Measurements from ENCODE around the gene SAMD3. TPM values are rescaled to one million over a fixed set of nuclear protein-coding genes. Genes with fewer than 3 reads are reported as not detected.

Gene SAMD3
- total and polyA plus RNA-seq, 2 experiments from 2014 or later, result 3.8 to 4.9 TPM

DNA sequence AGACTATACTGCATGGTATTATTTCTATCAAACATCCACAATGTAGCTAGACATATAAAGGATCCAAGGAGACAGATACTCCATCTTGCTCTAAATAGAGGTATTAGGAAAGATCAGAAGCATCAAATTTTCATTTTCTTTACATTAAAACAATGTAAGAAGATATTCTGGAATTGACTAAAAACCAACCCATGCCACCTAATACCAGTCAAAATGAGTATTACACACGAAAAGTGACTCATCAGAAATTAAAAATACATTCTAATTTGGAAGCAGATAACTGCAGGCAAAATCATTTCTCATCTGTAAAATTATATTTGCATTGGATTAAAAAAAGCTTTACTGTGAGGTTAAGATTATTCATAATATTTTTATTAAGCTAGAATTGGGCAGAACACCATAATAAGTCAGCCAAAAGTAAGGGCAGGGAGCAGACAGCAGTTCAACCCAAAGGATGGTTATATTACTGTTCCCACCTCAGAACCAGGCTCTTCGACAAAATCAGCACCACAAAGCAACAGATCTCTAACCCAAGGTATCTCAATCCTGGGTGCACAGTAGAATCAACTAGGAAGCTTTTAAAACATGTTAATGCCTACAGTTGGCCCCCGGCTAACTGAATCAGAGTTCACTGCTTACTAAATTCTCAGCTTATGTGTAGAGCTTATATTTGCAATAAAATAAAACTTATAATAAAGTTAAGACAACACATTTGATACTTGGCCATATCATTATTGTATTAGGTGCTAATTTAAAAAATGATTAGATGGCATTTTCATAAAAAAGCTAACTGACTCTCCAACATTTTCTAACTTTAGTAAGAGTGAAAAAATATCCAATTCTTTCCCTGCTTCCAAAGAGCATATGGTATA, 35.2 kb downstream of the SAMD3 start:
- Histone ChIP-seq H3K4me3 (no peak overlapping the region), H3K4me2 (no peak overlapping the region), H3F3A (replicated peaks; ENCODE audit: low read depth) (no peaks in the 10 kb centered on the region), H3K27me3 (ENCODE audit: insufficient read depth) (no peaks in the 10 kb centered on the region), H3K4me1 (ENCODE audit: insufficient read depth) (no peaks in the 10 kb centered on the region), H3K27ac (ENCODE audit: low read depth) (no peak overlapping the region), H3K79me2 (replicated peaks; ENCODE audit: insufficient read depth) (no peaks in the 10 kb centered on the region), H3K36me3 (ENCODE audit: insufficient read depth) (peaks cover 4% of the 10 kb centered on the region; the same call in 1 of the 2 replicates), H2AFZ (no peak overlapping the region), H4K20me1 (replicated peaks; ENCODE audit: insufficient read depth) (no peaks in the 10 kb centered on the region), H3K9me2 (ENCODE audit: insufficient read depth) (peaks cover 6% of the 10 kb centered on the region; the same call in 1 of the 2 replicates)
- H3K4me1 Mint-ChIP-seq, result peaks cover 5% of the 10 kb centered on the region
- H3K27me3 Mint-ChIP-seq (ENCODE audit: insufficient read depth, low read depth, poor library complexity), result no peaks in the 10 kb centered on the region
- no peak overlapping the region for H3K27ac Mint-ChIP-seq
- peaks cover 29% of the 10 kb centered on the region for H3K36me3 Mint-ChIP-seq (ENCODE audit: low read depth)
- ATAC-seq, result no peak
- TF ChIP-seq JUNB (IDR thresholded peaks at IDR 0.05; ENCODE audit: unreplicated experiment) (no peak), ZNF114 (CRISPR knock-in tag; IDR thresholded peaks at IDR 0.05) (no peak), ZNF331 (CRISPR knock-in tag; IDR thresholded peaks at IDR 0.05; ENCODE audit: low read depth) (no peak), EZH2phosphoT487 (IDR thresholded peaks at IDR 0.05; ENCODE audit: unreplicated experiment) (no peak), NANOG (IDR thresholded peaks at IDR 0.05; ENCODE audit: borderline replicate concordance) (no peak), EZH2 (IDR thresholded peaks at IDR 0.05; ENCODE audit: low read depth, unreplicated experiment) (no peak), POLR2AphosphoS5 (IDR thresholded peaks at IDR 0.05; ENCODE audit: low read depth) (no peak), STAT1 (IDR thresholded peaks at IDR 0.05; ENCODE audit: unreplicated experiment) (no peak), CREB1 (CRISPR knock-in tag; IDR thresholded peaks at IDR 0.05; ENCODE audit: low read depth) (no peak)
- TF ChIP-seq, protein P1, sequence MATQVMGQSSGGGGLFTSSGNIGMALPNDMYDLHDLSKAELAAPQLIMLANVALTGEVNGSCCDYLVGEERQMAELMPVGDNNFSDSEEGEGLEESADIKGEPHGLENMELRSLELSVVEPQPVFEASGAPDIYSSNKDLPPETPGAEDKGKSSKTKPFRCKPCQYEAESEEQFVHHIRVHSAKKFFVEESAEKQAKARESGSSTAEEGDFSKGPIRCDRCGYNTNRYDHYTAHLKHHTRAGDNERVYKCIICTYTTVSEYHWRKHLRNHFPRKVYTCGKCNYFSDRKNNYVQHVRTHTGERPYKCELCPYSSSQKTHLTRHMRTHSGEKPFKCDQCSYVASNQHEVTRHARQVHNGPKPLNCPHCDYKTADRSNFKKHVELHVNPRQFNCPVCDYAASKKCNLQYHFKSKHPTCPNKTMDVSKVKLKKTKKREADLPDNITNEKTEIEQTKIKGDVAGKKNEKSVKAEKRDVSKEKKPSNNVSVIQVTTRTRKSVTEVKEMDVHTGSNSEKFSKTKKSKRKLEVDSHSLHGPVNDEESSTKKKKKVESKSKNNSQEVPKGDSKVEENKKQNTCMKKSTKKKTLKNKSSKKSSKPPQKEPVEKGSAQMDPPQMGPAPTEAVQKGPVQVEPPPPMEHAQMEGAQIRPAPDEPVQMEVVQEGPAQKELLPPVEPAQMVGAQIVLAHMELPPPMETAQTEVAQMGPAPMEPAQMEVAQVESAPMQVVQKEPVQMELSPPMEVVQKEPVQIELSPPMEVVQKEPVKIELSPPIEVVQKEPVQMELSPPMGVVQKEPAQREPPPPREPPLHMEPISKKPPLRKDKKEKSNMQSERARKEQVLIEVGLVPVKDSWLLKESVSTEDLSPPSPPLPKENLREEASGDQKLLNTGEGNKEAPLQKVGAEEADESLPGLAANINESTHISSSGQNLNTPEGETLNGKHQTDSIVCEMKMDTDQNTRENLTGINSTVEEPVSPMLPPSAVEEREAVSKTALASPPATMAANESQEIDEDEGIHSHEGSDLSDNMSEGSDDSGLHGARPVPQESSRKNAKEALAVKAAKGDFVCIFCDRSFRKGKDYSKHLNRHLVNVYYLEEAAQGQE (IDR thresholded peaks at IDR 0.05; ENCODE audit: unreplicated experiment), result no peak
- TF ChIP-seq, protein P2, sequence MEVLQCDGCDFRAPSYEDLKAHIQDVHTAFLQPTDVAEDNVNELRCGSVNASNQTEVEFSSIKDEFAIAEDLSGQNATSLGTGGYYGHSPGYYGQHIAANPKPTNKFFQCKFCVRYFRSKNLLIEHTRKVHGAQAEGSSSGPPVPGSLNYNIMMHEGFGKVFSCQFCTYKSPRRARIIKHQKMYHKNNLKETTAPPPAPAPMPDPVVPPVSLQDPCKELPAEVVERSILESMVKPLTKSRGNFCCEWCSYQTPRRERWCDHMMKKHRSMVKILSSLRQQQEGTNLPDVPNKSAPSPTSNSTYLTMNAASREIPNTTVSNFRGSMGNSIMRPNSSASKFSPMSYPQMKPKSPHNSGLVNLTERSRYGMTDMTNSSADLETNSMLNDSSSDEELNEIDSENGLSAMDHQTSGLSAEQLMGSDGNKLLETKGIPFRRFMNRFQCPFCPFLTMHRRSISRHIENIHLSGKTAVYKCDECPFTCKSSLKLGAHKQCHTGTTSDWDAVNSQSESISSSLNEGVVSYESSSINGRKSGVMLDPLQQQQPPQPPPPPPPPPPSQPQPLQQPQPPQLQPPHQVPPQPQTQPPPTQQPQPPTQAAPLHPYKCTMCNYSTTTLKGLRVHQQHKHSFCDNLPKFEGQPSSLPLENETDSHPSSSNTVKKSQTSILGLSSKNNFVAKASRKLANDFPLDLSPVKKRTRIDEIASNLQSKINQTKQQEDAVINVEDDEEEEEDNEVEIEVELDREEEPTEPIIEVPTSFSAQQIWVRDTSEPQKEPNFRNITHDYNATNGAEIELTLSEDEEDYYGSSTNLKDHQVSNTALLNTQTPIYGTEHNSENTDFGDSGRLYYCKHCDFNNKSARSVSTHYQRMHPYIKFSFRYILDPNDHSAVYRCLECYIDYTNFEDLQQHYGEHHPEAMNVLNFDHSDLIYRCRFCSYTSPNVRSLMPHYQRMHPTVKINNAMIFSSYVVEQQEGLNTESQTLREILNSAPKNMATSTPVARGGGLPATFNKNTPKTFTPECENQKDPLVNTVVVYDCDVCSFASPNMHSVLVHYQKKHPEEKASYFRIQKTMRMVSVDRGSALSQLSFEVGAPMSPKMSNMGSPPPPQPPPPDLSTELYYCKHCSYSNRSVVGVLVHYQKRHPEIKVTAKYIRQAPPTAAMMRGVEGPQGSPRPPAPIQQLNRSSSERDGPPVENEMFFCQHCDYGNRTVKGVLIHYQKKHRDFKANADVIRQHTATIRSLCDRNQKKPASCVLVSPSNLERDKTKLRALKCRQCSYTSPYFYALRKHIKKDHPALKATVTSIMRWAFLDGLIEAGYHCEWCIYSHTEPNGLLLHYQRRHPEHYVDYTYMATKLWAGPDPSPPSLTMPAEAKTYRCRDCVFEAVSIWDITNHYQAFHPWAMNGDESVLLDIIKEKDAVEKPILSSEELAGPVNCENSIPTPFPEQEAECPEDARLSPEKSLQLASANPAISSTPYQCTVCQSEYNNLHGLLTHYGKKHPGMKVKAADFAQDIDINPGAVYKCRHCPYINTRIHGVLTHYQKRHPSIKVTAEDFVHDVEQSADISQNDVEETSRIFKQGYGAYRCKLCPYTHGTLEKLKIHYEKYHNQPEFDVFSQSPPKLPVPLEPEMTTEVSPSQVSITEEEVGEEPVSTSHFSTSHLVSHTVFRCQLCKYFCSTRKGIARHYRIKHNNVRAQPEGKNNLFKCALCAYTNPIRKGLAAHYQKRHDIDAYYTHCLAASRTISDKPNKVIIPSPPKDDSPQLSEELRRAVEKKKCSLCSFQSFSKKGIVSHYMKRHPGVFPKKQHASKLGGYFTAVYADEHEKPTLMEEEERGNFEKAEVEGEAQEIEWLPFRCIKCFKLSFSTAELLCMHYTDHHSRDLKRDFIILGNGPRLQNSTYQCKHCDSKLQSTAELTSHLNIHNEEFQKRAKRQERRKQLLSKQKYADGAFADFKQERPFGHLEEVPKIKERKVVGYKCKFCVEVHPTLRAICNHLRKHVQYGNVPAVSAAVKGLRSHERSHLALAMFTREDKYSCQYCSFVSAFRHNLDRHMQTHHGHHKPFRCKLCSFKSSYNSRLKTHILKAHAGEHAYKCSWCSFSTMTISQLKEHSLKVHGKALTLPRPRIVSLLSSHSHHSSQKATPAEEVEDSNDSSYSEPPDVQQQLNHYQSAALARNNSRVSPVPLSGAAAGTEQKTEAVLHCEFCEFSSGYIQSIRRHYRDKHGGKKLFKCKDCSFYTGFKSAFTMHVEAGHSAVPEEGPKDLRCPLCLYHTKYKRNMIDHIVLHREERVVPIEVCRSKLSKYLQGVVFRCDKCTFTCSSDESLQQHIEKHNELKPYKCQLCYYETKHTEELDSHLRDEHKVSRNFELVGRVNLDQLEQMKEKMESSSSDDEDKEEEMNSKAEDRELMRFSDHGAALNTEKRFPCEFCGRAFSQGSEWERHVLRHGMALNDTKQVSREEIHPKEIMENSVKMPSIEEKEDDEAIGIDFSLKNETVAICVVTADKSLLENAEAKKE (CRISPR knock-in tag; IDR thresholded peaks at IDR 0.05), result no peak
- TF ChIP-seq, protein P3, sequence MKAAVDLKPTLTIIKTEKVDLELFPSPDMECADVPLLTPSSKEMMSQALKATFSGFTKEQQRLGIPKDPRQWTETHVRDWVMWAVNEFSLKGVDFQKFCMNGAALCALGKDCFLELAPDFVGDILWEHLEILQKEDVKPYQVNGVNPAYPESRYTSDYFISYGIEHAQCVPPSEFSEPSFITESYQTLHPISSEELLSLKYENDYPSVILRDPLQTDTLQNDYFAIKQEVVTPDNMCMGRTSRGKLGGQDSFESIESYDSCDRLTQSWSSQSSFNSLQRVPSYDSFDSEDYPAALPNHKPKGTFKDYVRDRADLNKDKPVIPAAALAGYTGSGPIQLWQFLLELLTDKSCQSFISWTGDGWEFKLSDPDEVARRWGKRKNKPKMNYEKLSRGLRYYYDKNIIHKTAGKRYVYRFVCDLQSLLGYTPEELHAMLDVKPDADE (IDR thresholded peaks at IDR 0.05), result no peak
- TF ChIP-seq, protein P4, sequence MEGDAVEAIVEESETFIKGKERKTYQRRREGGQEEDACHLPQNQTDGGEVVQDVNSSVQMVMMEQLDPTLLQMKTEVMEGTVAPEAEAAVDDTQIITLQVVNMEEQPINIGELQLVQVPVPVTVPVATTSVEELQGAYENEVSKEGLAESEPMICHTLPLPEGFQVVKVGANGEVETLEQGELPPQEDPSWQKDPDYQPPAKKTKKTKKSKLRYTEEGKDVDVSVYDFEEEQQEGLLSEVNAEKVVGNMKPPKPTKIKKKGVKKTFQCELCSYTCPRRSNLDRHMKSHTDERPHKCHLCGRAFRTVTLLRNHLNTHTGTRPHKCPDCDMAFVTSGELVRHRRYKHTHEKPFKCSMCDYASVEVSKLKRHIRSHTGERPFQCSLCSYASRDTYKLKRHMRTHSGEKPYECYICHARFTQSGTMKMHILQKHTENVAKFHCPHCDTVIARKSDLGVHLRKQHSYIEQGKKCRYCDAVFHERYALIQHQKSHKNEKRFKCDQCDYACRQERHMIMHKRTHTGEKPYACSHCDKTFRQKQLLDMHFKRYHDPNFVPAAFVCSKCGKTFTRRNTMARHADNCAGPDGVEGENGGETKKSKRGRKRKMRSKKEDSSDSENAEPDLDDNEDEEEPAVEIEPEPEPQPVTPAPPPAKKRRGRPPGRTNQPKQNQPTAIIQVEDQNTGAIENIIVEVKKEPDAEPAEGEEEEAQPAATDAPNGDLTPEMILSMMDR (conservative IDR thresholded peaks at IDR 0.05; ENCODE audit: low read depth in 2 of 2), result no peak
- no peak overlapping the region for H3K4me3 Mint-ChIP-seq
- no peak for DNase-seq (ENCODE audit: low spot score)
- peaks cover 16% of the 10 kb centered on the region for H3K9me3 Mint-ChIP-seq
